GM18951 (cell line): ENCODE data around the gene QPCTL.

Source experiments
- POLR2A ChIP-seq: IDR thresholded peaks from 4 replicates; pipeline ENCODE4 v1.6.1; 2011; ENCODE audit warnings: mild to moderate bottlenecking; ENCODE audit not compliant: insufficient read length, insufficient read depth; ENCODE audit errors: extremely low read depth
- in situ Hi-C: fragments of 300-500 bp; cut with MboI; formaldehyde crosslinking; loops from one replicate; pipeline ENCODE4 v1.12.0; 2022; ENCODE audit warnings: low sequenced_read_pairs, mixed read lengths, inconsistent platforms; ENCODE audit not compliant: unreplicated experiment

Gene QPCTL

DNA sequence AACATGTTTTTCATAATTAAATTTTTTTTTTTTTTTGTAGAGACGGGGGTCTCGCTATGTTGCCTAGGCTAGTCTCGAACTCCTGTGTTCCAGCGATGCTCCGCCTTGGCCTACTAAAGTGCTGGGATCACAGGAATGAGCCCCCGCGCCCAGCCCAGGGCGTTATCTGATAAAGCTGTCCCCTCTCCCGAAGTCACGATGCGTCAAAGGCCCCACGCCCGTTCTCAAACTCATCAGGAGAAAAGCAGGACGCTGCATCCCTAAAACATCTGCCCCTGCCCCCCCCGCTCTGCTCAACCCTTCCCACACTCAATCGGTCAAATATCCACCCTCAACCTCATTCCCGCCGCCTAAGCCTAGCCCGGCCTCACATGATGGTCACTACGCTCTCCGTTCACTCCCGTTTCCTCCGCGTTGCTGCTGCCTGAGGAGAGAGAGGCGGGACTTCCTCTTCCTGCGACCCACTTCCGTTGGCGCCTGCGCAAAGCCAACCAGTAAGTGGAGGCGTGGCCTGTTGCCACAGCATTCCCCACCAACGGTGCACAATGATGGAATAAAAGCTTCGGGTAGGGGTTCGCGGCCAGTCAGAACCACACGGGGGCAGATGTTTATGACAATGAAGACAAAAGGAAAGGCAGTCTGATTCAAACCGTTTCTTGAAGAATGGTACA is 815 bp upstream of the QPCTL start, which contains the start of gene SNRPD2:
SNRPD2 (minus strand) TSS at position 438 of the 671 bp plus-strand sequence; CDS start at position 373, 65 bp downstream.
- peak; percentile 93 for TF ChIP-seq POLR2A
- in situ Hi-C loops: no loop called here

GRCh38 chr19:45693106-45693788 is 781 bp downstream of the QPCTL start:
- in situ Hi-C loops: no loop called here
- TF ChIP-seq POLR2A: no peak

- no peak for TF ChIP-seq POLR2A
- in situ Hi-C loops: no loop called here
Measured at GRCh38 chr19:45701676-45702075, 9.2 kb downstream of the QPCTL start.

- in situ Hi-C loops: no loop called here
- no peak for TF ChIP-seq POLR2A
Measured at GRCh38 chr19:45705115-45705514, 12.6 kb downstream of the QPCTL start.

DNA sequence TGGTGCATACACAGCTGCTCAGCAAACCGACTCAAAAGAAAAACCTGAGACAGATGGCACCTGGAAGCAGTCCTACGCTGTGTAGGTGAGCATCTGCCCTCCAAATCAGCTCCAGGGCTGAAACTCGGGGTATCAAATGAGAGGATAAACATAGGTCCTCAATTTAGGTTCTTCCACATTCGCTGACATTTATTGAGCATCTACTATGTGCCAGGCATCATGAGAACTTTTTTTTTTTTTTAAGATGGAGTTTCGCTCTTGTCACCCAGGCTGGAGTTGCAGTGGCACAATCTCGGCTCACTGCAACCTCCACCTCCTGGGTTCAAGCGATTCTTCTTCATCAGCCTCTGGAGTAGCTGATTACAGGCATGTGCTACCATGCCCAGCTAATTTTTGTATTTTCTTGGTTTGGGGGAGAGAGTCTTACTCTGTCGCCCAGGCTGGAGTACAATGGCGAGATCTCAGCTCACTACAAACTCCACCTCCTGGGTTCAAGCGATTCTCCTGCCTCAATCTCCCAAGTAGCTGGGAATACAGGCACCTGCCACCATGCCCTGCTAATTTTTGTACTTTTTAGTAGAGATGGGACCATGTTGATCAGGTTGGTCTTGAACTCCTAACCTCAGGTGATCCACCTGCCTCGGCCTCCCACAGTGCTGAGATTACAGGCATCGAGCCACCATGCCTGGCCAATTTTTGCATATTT is 13.4 kb downstream of the QPCTL start:
- TF ChIP-seq POLR2A: no peak
- in situ Hi-C loops: no loop called here

- TF ChIP-seq POLR2A: no peak
- in situ Hi-C loops: no loop called here
Measured at GRCh38 chr19:45710356-45711130, 18.1 kb downstream of the QPCTL start.

DNA sequence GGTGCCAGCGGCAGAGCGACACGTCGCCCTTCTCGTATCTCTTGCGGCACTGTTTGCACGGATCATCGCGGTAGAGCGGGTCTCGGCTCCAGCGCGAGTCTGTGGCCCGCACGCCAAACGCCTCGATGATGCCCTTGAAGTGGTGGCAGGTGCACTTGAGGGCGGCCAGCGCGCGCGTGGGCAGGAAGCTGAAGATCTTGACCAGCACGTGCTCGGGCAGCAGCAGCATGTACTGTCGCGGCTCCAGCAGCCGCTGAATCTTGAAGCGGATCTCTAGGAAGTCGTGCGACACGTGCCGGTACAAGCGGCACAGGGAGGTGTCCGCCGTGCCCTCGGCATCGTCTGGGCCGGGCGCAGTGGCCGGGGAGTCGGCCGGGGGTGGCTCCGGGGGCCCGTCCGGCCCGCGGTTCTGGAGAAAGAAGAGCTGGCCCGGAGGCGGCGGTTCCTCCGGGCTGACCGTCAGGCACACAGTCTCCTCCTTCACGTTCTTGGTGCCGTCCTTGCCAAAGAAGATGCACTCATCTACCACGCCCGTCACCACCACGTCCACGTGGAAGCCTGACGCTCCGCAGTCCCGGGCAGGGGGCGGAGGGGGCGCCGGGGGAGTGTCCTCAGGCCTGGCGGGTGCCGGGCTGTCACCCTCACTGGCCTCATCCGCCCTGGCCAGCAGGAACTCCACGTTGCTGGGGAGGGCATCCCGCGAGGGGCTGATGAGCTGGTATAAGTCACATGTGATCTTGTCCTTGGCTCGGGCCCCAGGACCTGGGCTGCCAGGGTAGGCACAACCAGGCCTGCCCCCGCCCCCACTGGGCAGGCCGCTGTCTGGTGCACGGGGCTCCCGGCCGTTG is 19.6 kb downstream of the QPCTL start:
- in situ Hi-C loops: no loop called here
- TF ChIP-seq POLR2A: no peak

DNA sequence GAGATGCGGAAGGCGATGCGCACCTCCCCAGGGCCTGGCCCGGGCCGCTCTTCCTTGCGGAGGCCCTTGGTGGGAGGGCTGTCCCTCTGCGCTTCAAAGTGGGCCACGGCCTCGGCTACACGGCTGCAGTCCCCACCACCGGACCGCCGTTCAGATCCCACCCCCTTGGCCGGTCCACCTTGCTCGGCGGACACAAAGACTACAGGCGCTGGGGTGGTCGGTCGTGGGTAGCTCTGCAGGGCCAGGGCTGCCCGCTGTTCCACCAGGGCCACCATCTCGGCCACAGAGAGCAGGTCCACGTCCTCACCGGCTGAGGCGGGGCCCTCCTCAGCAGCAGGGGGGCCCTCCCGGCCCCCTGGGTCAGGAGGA is 20.2 kb downstream of the QPCTL start:
- TF ChIP-seq POLR2A: peak; percentile 13
- in situ Hi-C loops: no loop called here

- in situ Hi-C loops: no loop called here
- TF ChIP-seq POLR2A: no peak
Measured at GRCh38 chr19:45713141-45713540, 20.7 kb downstream of the QPCTL start.

DNA sequence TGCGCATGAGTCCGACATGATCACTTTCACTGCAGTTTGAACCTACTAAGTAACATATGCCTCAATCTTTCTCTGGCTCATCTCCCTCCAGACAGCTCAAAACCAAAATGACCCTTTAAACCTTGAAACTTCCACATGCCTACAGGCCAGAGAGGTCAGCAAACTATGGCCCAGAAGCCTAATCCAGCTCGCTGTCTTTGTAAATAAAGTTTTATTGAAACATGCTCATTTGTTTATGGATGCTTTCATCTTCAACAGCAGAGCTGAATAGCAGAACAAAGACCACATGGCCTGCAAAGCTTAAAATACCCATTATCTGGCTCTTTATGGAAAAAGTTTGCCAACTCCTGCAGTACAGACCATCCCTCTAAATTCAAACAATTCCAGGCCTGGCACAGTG is 22.7 kb downstream of the QPCTL start:
- in situ Hi-C loops: no loop called here

DNA sequence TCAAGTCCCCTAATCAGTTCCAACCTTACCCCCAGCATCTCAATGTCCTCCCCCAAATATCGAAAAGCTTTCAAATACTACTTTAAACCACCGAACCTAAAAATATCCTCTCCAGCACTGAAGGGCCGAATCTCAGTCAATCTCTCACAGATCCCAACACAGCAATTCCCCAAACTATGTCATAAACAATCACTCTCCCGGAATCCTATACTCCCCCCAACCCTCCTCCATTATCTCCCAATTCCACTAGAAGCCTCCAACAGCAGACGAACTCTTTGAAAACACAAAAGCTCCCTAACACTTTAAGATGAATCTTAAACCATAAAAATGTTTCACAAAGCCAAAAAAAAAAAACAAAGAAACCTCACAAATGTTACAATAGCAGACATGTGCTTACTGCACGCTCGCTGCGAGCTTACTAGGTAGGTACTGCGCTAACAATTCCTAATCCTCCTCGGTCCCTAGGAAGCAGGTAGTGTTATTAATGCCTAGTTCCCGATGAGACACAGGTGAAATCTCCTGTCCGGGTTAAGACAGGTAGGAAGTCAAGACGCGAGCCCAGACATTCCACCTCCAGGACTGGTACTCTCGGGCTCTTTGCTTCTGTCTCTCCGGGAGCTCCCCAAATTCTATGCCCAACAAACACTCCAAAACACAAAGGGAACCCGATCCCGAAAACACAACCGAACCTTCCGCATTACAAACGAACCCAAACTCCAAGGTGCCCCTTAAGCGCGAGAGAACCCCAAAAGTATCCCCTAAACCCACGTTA is 24.1 kb downstream of the QPCTL start:
- TF ChIP-seq POLR2A: no peak
- in situ Hi-C loops: no loop called here

More for the DNA sequence above, 22.7 kb downstream of the QPCTL start:
- TF ChIP-seq POLR2A: no peak
